ENCODE data around the gene SVOPL. TPM values are rescaled to one million over a fixed set of nuclear protein-coding genes. Genes with fewer than 3 reads are reported as not detected.

SVOPL gene
- total and polyA plus RNA-seq, 10 of the 15 experiments (the other 5 are each of a cell fraction or from before 2014, with no cell fraction given) = 0.15 TPM; not detected in 9

DNA sequence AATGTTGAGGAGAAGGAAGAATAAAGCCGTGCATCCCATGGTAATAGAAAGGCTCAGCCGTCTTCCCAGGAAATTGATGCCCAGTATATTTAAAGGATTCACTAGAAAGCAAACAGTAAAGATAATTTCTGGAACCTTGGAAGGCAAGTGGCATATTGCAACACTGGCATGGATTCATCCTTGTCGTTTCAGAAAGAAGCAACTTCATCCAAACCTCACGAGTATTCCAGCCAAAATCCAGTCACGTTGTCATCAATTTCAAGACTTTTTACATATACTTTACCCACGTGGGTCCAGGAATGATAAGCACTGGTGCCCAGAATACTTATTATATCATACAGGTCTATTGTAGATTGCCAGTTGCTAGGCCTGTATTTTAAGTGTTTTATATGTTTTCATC, 73.8 kb downstream of the SVOPL start (continued):
- TF ChIP-seq, protein P1, sequence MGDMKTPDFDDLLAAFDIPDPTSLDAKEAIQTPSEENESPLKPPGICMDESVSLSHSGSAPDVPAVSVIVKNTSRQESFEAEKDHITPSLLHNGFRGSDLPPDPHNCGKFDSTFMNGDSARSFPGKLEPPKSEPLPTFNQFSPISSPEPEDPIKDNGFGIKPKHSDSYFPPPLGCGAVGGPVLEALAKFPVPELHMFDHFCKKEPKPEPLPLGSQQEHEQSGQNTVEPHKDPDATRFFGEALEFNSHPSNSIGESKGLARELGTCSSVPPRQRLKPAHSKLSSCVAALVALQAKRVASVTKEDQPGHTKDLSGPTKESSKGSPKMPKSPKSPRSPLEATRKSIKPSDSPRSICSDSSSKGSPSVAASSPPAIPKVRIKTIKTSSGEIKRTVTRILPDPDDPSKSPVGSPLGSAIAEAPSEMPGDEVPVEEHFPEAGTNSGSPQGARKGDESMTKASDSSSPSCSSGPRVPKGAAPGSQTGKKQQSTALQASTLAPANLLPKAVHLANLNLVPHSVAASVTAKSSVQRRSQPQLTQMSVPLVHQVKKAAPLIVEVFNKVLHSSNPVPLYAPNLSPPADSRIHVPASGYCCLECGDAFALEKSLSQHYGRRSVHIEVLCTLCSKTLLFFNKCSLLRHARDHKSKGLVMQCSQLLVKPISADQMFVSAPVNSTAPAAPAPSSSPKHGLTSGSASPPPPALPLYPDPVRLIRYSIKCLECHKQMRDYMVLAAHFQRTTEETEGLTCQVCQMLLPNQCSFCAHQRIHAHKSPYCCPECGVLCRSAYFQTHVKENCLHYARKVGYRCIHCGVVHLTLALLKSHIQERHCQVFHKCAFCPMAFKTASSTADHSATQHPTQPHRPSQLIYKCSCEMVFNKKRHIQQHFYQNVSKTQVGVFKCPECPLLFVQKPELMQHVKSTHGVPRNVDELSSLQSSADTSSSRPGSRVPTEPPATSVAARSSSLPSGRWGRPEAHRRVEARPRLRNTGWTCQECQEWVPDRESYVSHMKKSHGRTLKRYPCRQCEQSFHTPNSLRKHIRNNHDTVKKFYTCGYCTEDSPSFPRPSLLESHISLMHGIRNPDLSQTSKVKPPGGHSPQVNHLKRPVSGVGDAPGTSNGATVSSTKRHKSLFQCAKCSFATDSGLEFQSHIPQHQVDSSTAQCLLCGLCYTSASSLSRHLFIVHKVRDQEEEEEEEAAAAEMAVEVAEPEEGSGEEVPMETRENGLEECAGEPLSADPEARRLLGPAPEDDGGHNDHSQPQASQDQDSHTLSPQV (IDR thresholded peaks at IDR 0.05) = no peak
- TF ChIP-seq, protein P2, sequence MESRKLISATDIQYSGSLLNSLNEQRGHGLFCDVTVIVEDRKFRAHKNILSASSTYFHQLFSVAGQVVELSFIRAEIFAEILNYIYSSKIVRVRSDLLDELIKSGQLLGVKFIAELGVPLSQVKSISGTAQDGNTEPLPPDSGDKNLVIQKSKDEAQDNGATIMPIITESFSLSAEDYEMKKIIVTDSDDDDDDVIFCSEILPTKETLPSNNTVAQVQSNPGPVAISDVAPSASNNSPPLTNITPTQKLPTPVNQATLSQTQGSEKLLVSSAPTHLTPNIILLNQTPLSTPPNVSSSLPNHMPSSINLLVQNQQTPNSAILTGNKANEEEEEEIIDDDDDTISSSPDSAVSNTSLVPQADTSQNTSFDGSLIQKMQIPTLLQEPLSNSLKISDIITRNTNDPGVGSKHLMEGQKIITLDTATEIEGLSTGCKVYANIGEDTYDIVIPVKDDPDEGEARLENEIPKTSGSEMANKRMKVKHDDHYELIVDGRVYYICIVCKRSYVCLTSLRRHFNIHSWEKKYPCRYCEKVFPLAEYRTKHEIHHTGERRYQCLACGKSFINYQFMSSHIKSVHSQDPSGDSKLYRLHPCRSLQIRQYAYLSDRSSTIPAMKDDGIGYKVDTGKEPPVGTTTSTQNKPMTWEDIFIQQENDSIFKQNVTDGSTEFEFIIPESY (IDR thresholded peaks at IDR 0.05) = no peak
- TF ChIP-seq CTCF (IDR thresholded peaks at IDR 0.05 in 2 of 3, conservative IDR thresholded peaks at IDR 0.05 in 1 of 3; ENCODE audit: control insufficient read depth in 2 of 3, extremely low read depth in 1 of 3, insufficient read depth in 1 of 3, low read depth in 3 of 3, low read length in 3 of 3) (no peak), WRNIP1 (IDR thresholded peaks at IDR 0.05; ENCODE audit: borderline replicate concordance, low read depth, low read length) (no peak), CEBPB (IDR thresholded peaks at IDR 0.05; ENCODE audit: borderline replicate concordance in 1 of 2, low read depth in 2 of 2, low read length in 2 of 2) (no peak), MEF2A (IDR thresholded peaks at IDR 0.05; ENCODE audit: insufficient read depth, low read depth, low read length) (no peak)
- TF ChIP-seq, protein P3, sequence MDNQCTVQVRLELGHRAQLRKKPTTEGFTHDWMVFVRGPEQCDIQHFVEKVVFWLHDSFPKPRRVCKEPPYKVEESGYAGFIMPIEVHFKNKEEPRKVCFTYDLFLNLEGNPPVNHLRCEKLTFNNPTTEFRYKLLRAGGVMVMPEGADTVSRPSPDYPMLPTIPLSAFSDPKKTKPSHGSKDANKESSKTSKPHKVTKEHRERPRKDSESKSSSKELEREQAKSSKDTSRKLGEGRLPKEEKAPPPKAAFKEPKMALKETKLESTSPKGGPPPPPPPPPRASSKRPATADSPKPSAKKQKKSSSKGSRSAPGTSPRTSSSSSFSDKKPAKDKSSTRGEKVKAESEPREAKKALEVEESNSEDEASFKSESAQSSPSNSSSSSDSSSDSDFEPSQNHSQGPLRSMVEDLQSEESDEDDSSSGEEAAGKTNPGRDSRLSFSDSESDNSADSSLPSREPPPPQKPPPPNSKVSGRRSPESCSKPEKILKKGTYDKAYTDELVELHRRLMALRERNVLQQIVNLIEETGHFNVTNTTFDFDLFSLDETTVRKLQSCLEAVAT (IDR thresholded peaks at IDR 0.05) = no peak
